Measurements from ENCODE around the gene PRDM5. TPM values are rescaled to one million over a fixed set of nuclear protein-coding genes. Genes with fewer than 3 reads are reported as not detected.

The PRDM5 gene
- total and polyA plus RNA-seq, 9 of the 15 experiments (the other 6 are each of a cell fraction or from before 2014, with no cell fraction given) = not detected

- Histone ChIP-seq H3K79me2 (ENCODE audit: control insufficient read depth, insufficient read depth, low read length) (no peaks in the 10 kb centered on the region), H3K9me1 (ENCODE audit: control insufficient read depth, insufficient read depth, low read length) (no peaks in the 10 kb centered on the region), H3K9ac (ENCODE audit: insufficient read depth in 1 of 2, low read depth in 2 of 2, low read length in 2 of 2) (no peak overlapping the region), H3K36me3 (ENCODE audit: control insufficient read depth, insufficient read depth, low read length) (no peaks in the 10 kb centered on the region), H3K4me3 (no peak overlapping the region), H2AFZ (ENCODE audit: low read depth, low read length) (no peak overlapping the region), H4K20me1 (replicated peaks; ENCODE audit: control insufficient read depth, insufficient read depth, low read length) (no peaks in the 10 kb centered on the region), H3K4me2 (ENCODE audit: insufficient read depth, low read length) (no peak overlapping the region), H3K4me1 (replicated peaks in 1 of 2; ENCODE audit: control insufficient read depth in 2 of 2, insufficient read depth in 2 of 2, low read length in 2 of 2) (no peaks in the 10 kb centered on the region), H3K9me3 (replicated peaks; ENCODE audit: control insufficient read depth, insufficient read depth, low read depth, low read length) (no peaks in the 10 kb centered on the region; the same call in 1 of the 2 replicates), H3K27ac (ENCODE audit: extremely low read depth, low read depth, low read length) (no peak overlapping the region), H3K27me3 (ENCODE audit: control insufficient read depth in 2 of 2, insufficient read depth in 2 of 2, low read length in 2 of 2) (no peaks in the 10 kb centered on the region)
- ChIA-PET CTCF (ENCODE audit: low intra/inter-chr PET ratio) (no interaction called here), POLR2A (no interaction called here)
- FAIRE-seq = no peak
- no peak for DNase-seq (ENCODE audit: extremely low read depth in 1 of 4, low spot score in 3 of 4)
- no peak for ATAC-seq
- no TSS peak for BruUV-seq (replicated peaks)
- 0% methylated on average over 3 of the region's 3 CpGs for WGBS (ENCODE audit: insufficient coverage, low coverage, missing lambda C conversion rate)
- in situ Hi-C loops (cut with MboI) = no loop called here
- intact Hi-C loops (cut with micrococcal nuclease) = no loop called here
- TF ChIP-seq HMGXB4 (CRISPR knock-in tag; IDR thresholded peaks at IDR 0.05) = no peak
- TF ChIP-seq HES1 (IDR thresholded peaks at IDR 0.05; ENCODE audit: low read depth) = no peak
- TF ChIP-seq KAT2B (IDR thresholded peaks at IDR 0.05; ENCODE audit: low read depth, low read length) = no peak
- TF ChIP-seq IRF2 (CRISPR knock-in tag; IDR thresholded peaks at IDR 0.05) = no peak
- no peak for TF ChIP-seq ZNF217 (CRISPR knock-in tag; IDR thresholded peaks at IDR 0.05)
- no peak for TF ChIP-seq COPS2 (conservative IDR thresholded peaks at IDR 0.05)
- TF ChIP-seq E4F1 (CRISPR knock-in tag; IDR thresholded peaks at IDR 0.05; ENCODE audit: borderline replicate concordance) = no peak
- no peak for TF ChIP-seq AFF4 (CRISPR knock-in tag; IDR thresholded peaks at IDR 0.05)
- TF ChIP-seq HINFP (tag; conservative IDR thresholded peaks at IDR 0.05; ENCODE audit: low read depth) = no peak
- TF ChIP-seq CREM (IDR thresholded peaks at IDR 0.05; ENCODE audit: low read depth) = no peak
Observed at GRCh38 chr4:120723105-120723504, 199.4 kb downstream of the PRDM5 start.
